Keratinocyte (primary cell): ENCODE measurements around the gene C9orf50. TPM values are rescaled to one million over a fixed set of nuclear protein-coding genes. Genes with fewer than 3 reads are reported as not detected.

ENCODE experiments used
- DNase-seq: peaks from one replicate; pipeline ENCODE4 v3.0.0-alpha.2; 2011; ENCODE audit warnings: low read depth, missing footprints, low spot score
- FAIRE-seq: peaks from 2 replicates; lab custom pipeline; 2011; peaks lifted over from hg19 to GRCh38; lab: Jason Lieb, UNC
- H2AFZ ChIP-seq: 2 replicates; pipeline ENCODE4 v1.6.0; 2012; ENCODE audit warnings: low read length, control low read depth, inconsistent platforms; ENCODE audit not compliant: control insufficient read depth
- H3K27ac ChIP-seq: 2 replicates; pipeline ENCODE4 v1.5.1; 2011; ENCODE audit warnings: low read length; ENCODE audit not compliant: control insufficient read depth, insufficient read depth
- H3K27me3 ChIP-seq: 3 replicates; pipeline ENCODE4 v1.6.0; 2011; ENCODE audit warnings: low read length; ENCODE audit not compliant: control insufficient read depth, insufficient read depth; ENCODE audit errors: extremely low read depth
- H3K36me3 ChIP-seq, 2 experiments: 2 replicates in 1 of 2; 3 replicates in 1 of 2; pipeline ENCODE4 v1.5.1; 2011; ENCODE audit warnings: low read length in 2 of 2, mild to moderate bottlenecking in 1 of 2; ENCODE audit not compliant: control insufficient read depth in 2 of 2, insufficient read depth in 2 of 2; ENCODE audit errors: extremely low read depth in 1 of 2
- H3K4me1 ChIP-seq: 3 replicates; pipeline ENCODE4 v1.5.1; 2011; ENCODE audit warnings: low read length; ENCODE audit not compliant: control insufficient read depth, insufficient read depth; ENCODE audit errors: extremely low read depth
- H3K4me2 ChIP-seq: 3 replicates; pipeline ENCODE4 v1.6.0; 2011; ENCODE audit warnings: low read depth, low read length; ENCODE audit not compliant: control insufficient read depth, insufficient read depth; ENCODE audit errors: extremely low read depth
- H3K4me3 ChIP-seq, 3 experiments: fragments of 200-600 bp in 1 of 3; sonication (generic) in 1 of 3; 2 replicates in 2 of 3; 3 replicates in 1 of 3; pipeline ENCODE4 v1.5.1; 2011 to 2016; ENCODE audit warnings: low read length in 3 of 3, mild to moderate bottlenecking in 3 of 3, control low read depth in 2 of 3, inconsistent platforms in 1 of 3, low read depth in 1 of 3, mixed read lengths in 1 of 3, mixed run types in 1 of 3, moderate library complexity in 1 of 3; ENCODE audit not compliant: control insufficient read depth in 2 of 3, insufficient read depth in 2 of 3; ENCODE audit errors: extremely low read depth in 1 of 3
- H3K79me2 ChIP-seq: 2 replicates; pipeline ENCODE4 v1.6.0; 2012; ENCODE audit warnings: low read length; ENCODE audit not compliant: control insufficient read depth, insufficient read depth
- H3K9ac ChIP-seq: 3 replicates; pipeline ENCODE4 v1.6.0; 2011; ENCODE audit warnings: low read length; ENCODE audit not compliant: control insufficient read depth, insufficient read depth; ENCODE audit errors: extremely low read depth
- H3K9me1 ChIP-seq: 3 replicates; pipeline ENCODE4 v1.6.0; 2011; ENCODE audit warnings: low read length; ENCODE audit not compliant: control insufficient read depth, insufficient read depth; ENCODE audit errors: extremely low read depth
- H3K9me3 ChIP-seq: 2 replicates; pipeline ENCODE4 v1.5.1; 2012; ENCODE audit warnings: low read depth, low read length; ENCODE audit not compliant: control insufficient read depth
- H4K20me1 ChIP-seq: 3 replicates; pipeline ENCODE4 v1.6.0; 2011; ENCODE audit warnings: low read length; ENCODE audit not compliant: control insufficient read depth, insufficient read depth; ENCODE audit errors: extremely low read depth
- EZH2 ChIP-seq: IDR thresholded peaks from one replicate; pipeline ENCODE4 v1.6.1; 2012; ENCODE audit warnings: inconsistent platforms, mild to moderate bottlenecking, low read length, moderate library complexity
- dilution Hi-C: fragments of 300-500 bp; cut with MboI; formaldehyde crosslinking; loops from one replicate; pipeline ENCODE4 v1.7.0; 2020; ENCODE audit warnings: low sequenced_read_pairs; ENCODE audit not compliant: extremely low pct_ligation_motif_present
- polyA plus RNA-seq, 5 experiments: library from polyadenylated mRNA; depleted of rRNA in 3 of 5; stranded (reverse) in 3 of 5; stranded (forward) in 1 of 5; unstranded in 1 of 5; fragments of >200 nt; gene quantifications; 1 replicate in 1 of 5; 2 replicates in 3 of 5; 3 replicates in 1 of 5; pipeline versions ENCODE4 v1.2.1 to v1.2.3, GENCODE V29; 2011 to 2012; ENCODE audit warnings: missing spikeins in 2 of 5, low read depth in 1 of 5, low replicate concordance in 1 of 5
- TF ChIP-seq, protein P1 (sequence below), 3 experiments: IDR thresholded peaks in 1 of 3; conservative IDR thresholded peaks in 1 of 3; optimal IDR thresholded peaks in 1 of 3; 2 replicates in 2 of 3; 3 replicates in 1 of 3; pipeline versions ENCODE3 to v1.5.1; 2011; ENCODE audit warnings: low read length in 3 of 3, mild to moderate bottlenecking in 3 of 3, moderate library complexity in 2 of 3, control low read depth in 1 of 3, inconsistent platforms in 1 of 3; ENCODE audit not compliant: insufficient read depth in 2 of 3; ENCODE audit errors: extremely low read depth in 1 of 3

The C9orf50 gene
- polyA plus RNA-seq, 1 donor (not counting 4 experiments of a cell fraction or from before 2014, with no cell fraction given), result not detected

DNA sequence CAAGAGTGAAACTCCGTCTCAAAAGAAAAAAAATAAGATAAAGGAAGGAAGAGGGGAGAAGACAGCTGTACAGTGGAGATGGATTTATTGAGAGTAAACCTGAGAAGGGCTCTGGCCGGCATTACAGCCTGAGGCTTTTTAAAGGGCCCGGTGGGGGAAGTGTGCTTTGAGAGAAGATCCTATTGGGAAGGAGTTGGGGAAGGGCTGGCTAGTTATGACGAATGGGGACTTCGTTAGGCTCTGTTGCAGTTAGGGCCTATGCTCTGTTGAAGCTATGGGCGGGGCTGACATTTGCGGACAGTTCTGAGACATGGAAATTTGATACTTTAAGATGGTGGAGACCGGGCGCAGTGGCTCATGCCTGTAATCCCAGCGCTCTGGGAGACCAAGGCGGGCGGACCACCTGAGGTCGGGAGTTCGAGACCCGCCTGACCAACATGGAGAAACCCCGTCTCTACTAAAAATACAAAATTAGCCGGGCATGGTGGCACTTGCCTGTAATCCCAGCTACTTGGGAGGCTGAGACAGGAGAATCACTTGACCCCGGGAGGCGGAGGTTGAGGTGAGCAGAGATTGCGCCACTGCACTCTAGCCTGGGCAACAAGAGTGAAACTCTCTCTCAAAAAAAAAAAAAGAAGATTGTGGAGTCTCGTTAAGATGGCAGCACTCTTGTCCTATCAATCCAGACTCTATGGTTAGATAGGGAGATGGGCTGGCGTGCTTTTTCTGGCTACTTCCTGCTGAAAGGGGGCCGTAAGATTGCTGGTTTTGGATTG is 33.2 kb downstream of the C9orf50 start:
- H3K4me3 ChIP-seq, result no peak overlapping the region
- no peaks in the 10 kb centered on the region for H3K4me1 ChIP-seq
- dilution Hi-C loops, result no loop called here
- FAIRE-seq, result no peak
- H2AFZ ChIP-seq, result no peak overlapping the region
- no peaks in the 10 kb centered on the region for H3K79me2 ChIP-seq
- no peak overlapping the region for H3K9ac ChIP-seq
- no peak for TF ChIP-seq EZH2
- TF ChIP-seq, protein P1, sequence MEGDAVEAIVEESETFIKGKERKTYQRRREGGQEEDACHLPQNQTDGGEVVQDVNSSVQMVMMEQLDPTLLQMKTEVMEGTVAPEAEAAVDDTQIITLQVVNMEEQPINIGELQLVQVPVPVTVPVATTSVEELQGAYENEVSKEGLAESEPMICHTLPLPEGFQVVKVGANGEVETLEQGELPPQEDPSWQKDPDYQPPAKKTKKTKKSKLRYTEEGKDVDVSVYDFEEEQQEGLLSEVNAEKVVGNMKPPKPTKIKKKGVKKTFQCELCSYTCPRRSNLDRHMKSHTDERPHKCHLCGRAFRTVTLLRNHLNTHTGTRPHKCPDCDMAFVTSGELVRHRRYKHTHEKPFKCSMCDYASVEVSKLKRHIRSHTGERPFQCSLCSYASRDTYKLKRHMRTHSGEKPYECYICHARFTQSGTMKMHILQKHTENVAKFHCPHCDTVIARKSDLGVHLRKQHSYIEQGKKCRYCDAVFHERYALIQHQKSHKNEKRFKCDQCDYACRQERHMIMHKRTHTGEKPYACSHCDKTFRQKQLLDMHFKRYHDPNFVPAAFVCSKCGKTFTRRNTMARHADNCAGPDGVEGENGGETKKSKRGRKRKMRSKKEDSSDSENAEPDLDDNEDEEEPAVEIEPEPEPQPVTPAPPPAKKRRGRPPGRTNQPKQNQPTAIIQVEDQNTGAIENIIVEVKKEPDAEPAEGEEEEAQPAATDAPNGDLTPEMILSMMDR (optimal IDR thresholded peaks at IDR 0.05 in 1 of 3, IDR thresholded peaks at IDR 0.05 in 1 of 3, conservative IDR thresholded peaks at IDR 0.05 in 1 of 3; ENCODE audit: extremely low read depth in 1 of 3, insufficient read depth in 2 of 3, low read length in 3 of 3), result no peak
- no peak for DNase-seq
- H4K20me1 ChIP-seq, result no peaks in the 10 kb centered on the region
- no peaks in the 10 kb centered on the region for H3K9me3 ChIP-seq
- no peak overlapping the region for H3K4me2 ChIP-seq
- H3K9me1 ChIP-seq, result no peaks in the 10 kb centered on the region
- H3K36me3 ChIP-seq, result no peaks in the 10 kb centered on the region
- no peaks in the 10 kb centered on the region for H3K27me3 ChIP-seq
- no peak overlapping the region for H3K27ac ChIP-seq

DNA sequence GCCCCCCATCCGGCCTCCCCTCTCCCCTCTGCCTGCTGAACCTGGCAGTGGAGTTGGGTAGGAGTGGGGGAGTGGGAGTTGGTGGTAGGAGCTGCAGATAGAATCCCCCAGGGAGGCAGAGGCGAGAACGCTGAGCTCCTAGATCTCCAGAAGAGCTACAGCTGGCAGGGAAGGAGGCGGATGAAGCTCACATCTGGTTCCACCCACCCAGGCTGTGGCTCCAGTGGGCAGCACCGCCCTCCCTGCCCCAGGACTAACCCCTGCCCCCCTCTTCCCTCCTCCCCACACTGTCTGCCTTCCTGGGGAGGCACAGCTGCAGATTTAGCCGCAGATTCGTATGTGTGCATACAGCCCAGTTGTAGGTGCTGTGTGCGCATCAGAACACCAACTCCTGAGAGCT is 34.2 kb downstream of the C9orf50 start:
- dilution Hi-C loops, result no loop called here
- no peaks in the 10 kb centered on the region for H3K9me1 ChIP-seq
- H3K9me3 ChIP-seq, result no peaks in the 10 kb centered on the region
- no peak overlapping the region for H2AFZ ChIP-seq
- no peak for FAIRE-seq
- H3K4me2 ChIP-seq, result no peak overlapping the region
- H3K9ac ChIP-seq, result no peak overlapping the region
- DNase-seq, result no peak
- no peaks in the 10 kb centered on the region for H4K20me1 ChIP-seq
- no peaks in the 10 kb centered on the region for H3K4me1 ChIP-seq
- no peak overlapping the region for H3K27ac ChIP-seq
- no peaks in the 10 kb centered on the region for H3K36me3 ChIP-seq
- no peaks in the 10 kb centered on the region for H3K27me3 ChIP-seq
- TF ChIP-seq EZH2, result no peak
- TF ChIP-seq, protein P1 (optimal IDR thresholded peaks at IDR 0.05 in 1 of 3, IDR thresholded peaks at IDR 0.05 in 1 of 3, conservative IDR thresholded peaks at IDR 0.05 in 1 of 3; ENCODE audit: extremely low read depth in 1 of 3, insufficient read depth in 2 of 3, low read length in 3 of 3), result no peak
- H3K79me2 ChIP-seq, result no peaks in the 10 kb centered on the region
- no peak overlapping the region for H3K4me3 ChIP-seq
